GM12801 (cell line): Measurements from ENCODE around the gene RAB11FIP3.

Source experiments
- TF ChIP-seq, protein P1 (sequence below): IDR thresholded peaks from one replicate; pipeline ENCODE4 v1.5.1; 2011; ENCODE audit warnings: control low read depth; ENCODE audit not compliant: insufficient read length; ENCODE audit errors: extremely low read depth

RAB11FIP3 gene

DNA sequence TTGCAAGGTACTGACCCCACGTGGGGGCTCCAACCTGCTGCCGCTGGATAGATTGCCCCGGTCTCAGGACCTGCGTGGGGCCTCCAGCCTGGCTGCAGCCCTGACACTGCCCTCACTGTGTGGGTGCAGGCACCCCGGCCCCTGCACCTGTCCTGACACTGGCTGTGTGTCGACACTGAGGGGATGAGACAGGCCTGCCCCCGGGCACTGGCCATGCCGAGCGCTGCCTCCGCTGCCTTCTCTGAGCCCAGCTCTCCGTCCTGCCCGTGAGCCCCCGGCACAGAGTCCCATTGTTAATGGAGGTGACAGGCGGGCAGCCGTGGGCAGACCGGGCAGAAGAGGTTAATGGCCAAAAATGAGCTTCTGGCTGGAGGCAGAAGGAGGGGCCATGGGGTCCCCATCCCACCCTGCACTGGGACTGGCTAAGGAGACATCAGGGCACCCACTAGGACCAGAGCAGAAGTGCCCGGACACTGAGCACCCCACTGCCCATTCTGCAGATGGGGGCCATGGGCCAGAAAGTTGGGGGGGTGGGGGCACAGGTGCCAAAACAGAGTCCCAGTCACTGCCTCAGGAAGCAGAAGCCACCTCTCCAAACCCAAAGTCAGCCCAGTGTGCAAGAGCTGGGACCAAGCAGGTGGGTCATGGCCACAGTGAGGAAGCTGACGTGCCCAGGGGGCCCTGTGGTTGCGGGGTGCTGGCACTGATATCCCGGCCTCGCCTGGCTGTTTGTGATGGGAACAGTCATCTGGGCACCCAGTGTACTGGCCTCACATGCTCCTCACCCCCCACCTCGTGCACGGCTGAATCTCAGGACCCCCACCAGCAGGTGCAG, 132.2 kb downstream of the RAB11FIP3 start:
- TF ChIP-seq, protein P1, sequence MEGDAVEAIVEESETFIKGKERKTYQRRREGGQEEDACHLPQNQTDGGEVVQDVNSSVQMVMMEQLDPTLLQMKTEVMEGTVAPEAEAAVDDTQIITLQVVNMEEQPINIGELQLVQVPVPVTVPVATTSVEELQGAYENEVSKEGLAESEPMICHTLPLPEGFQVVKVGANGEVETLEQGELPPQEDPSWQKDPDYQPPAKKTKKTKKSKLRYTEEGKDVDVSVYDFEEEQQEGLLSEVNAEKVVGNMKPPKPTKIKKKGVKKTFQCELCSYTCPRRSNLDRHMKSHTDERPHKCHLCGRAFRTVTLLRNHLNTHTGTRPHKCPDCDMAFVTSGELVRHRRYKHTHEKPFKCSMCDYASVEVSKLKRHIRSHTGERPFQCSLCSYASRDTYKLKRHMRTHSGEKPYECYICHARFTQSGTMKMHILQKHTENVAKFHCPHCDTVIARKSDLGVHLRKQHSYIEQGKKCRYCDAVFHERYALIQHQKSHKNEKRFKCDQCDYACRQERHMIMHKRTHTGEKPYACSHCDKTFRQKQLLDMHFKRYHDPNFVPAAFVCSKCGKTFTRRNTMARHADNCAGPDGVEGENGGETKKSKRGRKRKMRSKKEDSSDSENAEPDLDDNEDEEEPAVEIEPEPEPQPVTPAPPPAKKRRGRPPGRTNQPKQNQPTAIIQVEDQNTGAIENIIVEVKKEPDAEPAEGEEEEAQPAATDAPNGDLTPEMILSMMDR: no peak

DNA sequence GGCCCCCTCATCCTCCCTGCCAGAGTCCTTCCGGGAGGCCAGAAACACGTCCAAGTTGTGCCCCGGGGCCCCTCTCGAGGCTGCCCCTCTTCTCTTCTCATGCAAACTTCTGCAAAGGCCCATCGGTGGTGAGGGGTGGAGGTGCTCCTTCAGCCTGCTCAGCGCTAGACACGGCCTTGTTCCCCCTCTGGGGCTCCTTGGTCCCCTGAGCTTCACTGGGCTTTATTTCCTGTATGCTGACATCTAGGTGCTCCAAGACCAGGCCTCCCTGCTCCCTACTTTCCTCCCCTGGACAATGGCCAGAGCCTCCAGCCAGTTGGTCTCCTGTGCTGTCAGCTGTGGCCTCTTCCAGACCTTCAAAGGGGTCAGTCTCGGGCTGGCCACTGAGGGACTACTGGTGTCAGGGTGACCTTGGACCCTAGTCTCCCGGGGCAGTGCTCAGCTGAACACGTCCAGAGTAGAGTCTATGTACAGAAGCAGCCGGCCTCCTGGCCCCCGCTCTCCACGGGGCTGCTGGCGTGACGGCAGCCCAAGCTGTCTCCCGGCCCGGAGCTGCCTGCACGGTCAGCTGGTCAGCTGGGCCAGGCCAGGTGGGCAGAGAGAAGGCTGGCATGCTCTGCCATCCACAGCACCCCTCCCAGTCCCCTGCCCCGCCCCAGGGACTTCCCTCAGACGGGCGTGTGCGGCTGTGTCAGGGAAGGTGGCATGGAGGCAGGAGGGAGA, 133.0 kb downstream of the RAB11FIP3 start:
- TF ChIP-seq, protein P1: no peak

DNA sequence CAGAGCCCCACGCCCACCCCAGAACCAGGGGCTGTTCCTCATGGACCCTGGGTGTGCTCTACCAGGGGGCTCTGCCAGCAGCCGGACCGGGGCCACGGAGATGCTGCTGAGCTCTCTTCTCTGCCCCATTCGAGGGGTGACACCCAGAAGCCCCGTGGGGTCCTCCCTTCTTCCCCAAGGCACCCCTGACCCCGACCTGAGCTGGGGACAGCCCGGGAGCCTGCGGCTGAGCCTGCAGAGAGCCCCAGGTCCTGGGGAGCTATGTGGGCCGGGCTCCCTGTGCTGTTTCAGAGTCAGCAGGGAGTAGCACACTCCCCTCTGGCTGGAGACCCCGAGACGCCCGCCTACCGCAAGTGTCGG, 133.6 kb downstream of the RAB11FIP3 start:
- TF ChIP-seq, protein P1: no peak

DNA sequence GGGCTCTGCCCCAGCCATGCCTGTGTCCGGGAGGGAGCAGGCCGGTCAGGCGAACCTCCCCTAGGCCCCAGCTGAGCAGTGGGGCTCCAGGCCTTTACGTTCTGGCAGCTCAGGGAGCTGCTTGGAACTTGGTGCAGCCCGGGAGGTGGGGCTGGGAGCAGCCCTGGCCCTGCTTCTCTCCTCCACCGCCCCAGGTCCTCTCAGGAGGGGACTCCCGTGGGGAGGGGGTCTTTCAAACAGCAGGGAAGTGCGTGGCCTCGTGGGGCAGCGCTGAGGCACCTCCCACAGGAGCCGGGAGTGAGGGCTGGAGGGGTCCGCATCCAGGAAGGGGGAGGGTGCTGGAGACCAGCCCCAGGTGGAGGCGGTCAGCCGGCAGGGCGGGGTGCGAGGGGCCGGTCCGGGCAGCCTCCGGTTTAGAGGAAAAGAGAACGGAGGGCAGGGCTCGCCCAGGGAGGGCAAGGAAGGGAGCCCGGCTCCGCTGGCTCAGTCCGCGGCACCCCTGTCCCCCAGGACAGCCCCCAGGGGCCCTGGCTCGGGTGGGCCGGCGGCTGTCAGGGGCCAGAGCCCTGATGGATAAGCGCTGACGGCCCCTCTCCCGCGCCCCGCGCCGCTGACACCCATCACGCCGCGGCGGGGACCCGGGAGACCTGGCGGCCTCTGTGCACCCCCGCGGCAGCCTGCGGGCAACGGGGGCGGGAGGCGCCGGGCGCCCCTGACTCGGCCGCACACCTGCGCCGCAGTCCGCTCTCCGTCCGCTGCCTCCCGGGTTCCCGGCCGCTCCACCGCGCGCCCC, 134.2 kb downstream of the RAB11FIP3 start:
- TF ChIP-seq, protein P1: no peak

DNA sequence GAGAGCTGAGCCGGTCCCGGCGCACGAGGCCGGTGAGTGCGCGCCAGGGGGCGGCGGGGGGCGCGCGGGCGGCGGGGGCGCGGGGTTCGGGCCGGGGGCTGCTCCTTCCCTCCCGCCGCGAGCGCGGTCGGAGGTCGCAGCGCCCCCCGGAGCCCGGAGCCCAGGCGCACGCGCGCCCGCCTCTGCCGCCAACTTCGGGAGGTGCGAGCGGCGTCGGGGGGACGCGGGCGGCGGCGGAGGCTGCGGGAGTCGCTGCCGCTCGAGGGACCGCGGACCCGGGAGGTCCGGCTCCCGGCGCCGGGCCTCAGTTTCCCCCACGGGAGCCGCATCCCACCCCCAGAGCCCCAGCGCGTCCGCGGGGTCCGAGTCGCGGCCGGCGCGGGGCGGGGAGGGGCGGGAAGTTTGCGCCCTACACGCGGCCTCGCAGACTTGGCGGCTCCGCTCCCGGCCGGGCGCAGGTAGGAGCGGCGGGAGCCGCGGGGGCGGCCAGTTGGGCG, 134.8 kb downstream of the RAB11FIP3 start, which contains the start of gene PRR35:
Gene PRR35, plus strand, starts transcription at position 191 of the 497 bp plus-strand sequence. CDS start 2,901 bp downstream, outside the sequence.
- TF ChIP-seq, protein P1: no peak

DNA sequence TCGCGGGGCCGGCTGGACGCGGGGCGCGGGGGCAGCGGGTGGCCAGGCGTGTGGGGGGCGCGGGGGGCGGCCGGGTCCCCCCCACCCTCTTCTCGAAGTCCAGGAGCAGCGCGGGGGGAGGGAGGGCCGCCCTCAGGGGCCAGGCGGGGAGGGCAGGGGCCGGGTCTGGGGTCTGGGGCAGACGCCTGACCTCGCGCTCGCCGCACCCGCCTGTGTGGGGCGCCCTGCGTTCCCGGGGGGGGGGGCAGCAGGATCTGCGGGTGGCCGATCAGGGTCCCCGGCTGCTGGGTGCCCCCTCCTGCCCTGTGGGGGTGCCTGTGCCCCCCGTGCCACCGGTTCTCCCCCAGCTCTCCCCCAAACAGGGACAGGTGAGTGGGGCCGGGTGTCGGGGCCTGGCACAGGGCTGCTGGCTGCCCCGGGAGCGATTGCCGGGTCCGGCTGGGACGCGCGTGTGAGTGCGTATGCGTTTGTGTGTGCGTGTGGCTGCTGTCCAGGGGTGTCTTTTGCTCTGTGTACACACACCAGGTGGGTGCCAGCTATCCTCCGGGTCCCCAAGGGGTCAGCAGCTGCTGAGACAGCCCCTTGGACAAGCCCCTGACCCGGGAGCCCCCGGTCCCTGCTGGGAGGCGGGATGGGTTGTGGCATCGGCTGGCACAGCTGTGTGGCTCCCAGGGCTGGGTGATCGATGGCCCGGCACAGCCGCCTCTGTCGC, 135.4 kb downstream of the RAB11FIP3 start:
- TF ChIP-seq, protein P1: no peak

DNA sequence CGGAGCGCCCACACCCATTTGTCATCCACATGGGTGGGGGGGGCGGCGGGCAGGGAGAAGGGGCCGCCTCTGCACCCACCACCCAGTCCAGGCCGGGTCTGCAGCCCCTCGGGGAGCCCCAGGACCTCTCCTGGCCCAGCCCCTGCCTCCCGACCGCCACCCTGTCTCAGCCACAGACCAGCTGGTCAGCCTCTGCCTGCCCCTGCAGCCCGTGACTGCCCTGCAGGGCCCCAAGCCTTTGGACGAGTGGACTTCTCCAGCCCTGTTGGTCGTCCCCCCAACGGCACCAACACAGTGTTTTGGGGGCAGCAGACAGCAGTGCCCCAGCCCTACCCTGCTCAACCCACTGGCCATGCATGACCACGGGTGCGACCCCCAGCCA, 136.0 kb downstream of the RAB11FIP3 start:
- TF ChIP-seq, protein P1: no peak
